KG1 (cell line): ENCODE measurements around the gene SIK3.
"Not testable (repeated sequence)": the region's sequence is repeated elsewhere in the genome, so short reads cannot be mapped to it uniquely, and the experiment has no call there.

Experiments
- DNase-seq: peaks from one replicate; lab custom pipeline; 2025; lab: John Stamatoyannopoulos, UW

Gene SIK3

GRCh38 chr11:117098269-117099232 lies at the start of gene SIK3:
TSS of gene SIK3 (minus strand) at chr11:117098428. CDS start at chr11:117098415, 13 bp downstream.
- DNase-seq: peak; percentile 79

- no peak for DNase-seq
Measured at GRCh38 chr11:117146521-117146920, 48.3 kb upstream of the SIK3 start.

- peak; percentile 67 for DNase-seq
Measured at GRCh38 chr11:117145393-117145761, 47.1 kb upstream of the SIK3 start.

GRCh38 chr11:117144477-117145392 lies 46.5 kb upstream of the SIK3 start:
- peak; percentile 67 for DNase-seq

- DNase-seq: peak; percentile 99
Measured at GRCh38 chr11:117143871-117144476, 45.7 kb upstream of the SIK3 start, which contains the start of gene PAFAH1B2. TSS of gene PAFAH1B2 (plus strand) at chr11:117144287. CDS start at chr11:117152448, 8,161 bp downstream.

GRCh38 chr11:117143390-117143789 lies 45.2 kb upstream of the SIK3 start:
- DNase-seq: peak; percentile 64

GRCh38 chr11:117137223-117138086 lies 39.2 kb upstream of the SIK3 start:
- DNase-seq: not testable (repeated sequence)

GRCh38 chr11:117134979-117135378 lies 36.8 kb upstream of the SIK3 start:
- not testable (repeated sequence) for DNase-seq

- DNase-seq: no peak
Measured at GRCh38 chr11:117134431-117134830, 36.2 kb upstream of the SIK3 start.

GRCh38 chr11:117130879-117131278 lies 32.7 kb upstream of the SIK3 start:
- no peak for DNase-seq

- not testable (repeated sequence) for DNase-seq
Measured at GRCh38 chr11:117130396-117130795, 32.2 kb upstream of the SIK3 start.

- no peak for DNase-seq
Measured at GRCh38 chr11:117128289-117128688, 30.1 kb upstream of the SIK3 start.

GRCh38 chr11:117127171-117127901 lies 29.1 kb upstream of the SIK3 start:
- no peak for DNase-seq

- DNase-seq: no peak
Measured at GRCh38 chr11:117126223-117126965, 28.2 kb upstream of the SIK3 start.

- DNase-seq: no peak
Measured at GRCh38 chr11:117122556-117122955, 24.3 kb upstream of the SIK3 start.

- no peak for DNase-seq
Measured at GRCh38 chr11:117121176-117121575, 22.9 kb upstream of the SIK3 start.

- no peak for DNase-seq
Measured at GRCh38 chr11:117117681-117118080, 19.5 kb upstream of the SIK3 start.

GRCh38 chr11:117112939-117113338 lies 14.7 kb upstream of the SIK3 start:
- DNase-seq: not testable (repeated sequence)

- DNase-seq: not testable (repeated sequence)
Measured at GRCh38 chr11:117112497-117112896, 14.3 kb upstream of the SIK3 start.
